OCI-M2 (cell line): Measurements from ENCODE around the gene TENM3.

Experiments used
- DNase-seq: peaks from one replicate; lab custom pipeline; 2025; ENCODE audit not compliant: unreplicated experiment; lab: John Stamatoyannopoulos, UW

Gene TENM3

DNA sequence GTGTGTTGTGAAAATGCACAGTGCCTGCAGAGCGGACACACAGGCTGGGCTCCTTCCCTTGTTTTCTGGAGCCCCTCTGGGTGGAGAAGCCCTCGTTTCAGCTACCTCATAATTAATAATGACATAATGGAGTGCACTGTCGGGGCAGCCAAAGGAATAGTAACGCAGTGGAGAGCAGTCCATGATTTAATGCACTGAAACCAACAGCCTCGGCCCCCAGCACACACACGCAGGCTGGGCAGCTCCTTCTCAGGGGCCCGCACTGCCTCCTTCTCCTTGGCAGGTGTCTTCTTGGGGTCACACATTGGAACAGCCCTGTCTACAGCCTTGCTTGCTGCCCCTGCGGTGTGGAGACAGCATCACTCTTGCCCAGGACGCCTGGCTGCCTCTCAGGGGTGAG lies 584.8 kb downstream of the TENM3 start:
- no peak for DNase-seq

DNA sequence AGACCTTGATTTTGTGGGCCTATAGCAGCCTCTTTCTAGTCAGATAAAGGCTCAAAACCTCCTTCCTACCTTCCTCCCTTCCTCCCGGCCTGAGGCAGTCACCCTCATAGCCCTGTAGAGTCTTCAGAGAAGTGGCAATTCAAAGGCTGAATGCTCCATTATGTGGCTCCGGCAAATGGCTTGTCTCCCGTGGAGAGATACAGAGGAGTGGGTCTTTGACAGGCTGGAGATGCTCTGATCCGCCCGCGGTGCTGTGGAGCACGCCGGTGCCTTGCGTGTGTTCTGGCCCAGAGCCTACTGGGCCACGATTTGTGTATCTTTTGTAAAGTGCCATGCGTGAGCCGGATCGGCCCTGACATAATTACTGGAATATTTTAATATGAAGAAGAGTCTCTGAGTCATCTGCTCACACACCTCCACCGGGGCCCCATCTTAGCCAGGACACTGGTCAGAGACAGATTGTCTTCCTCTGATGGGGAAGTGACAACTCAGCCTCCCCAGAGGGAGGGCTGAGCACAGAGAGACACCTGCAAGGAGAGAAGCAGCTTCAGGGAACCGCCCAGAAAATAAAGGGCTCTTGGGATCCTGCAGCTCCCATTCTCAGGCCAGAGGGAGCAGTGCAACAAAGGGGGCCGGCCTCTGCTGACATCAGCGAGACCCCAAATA lies 585.3 kb downstream of the TENM3 start:
- no peak for DNase-seq

DNA sequence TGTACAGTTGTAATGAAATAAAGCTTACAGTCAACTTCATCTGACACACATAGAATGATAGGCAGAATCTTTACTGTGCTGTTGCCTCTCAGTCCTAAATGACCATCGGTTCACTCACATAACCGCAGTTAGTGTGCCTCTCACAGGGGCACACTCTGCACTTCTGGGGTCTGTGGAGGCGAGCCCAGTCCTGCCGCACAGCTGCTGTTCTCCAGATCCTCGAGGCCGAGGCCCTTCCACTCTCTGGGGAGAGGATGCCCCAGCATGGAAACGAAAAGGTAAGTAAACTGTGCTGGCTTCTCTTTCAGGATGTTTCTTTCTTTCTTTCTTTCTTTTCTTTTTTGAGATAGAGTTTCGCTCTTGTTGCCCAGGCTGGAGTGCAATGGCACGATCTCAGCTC lies 586.0 kb downstream of the TENM3 start:
- no peak for DNase-seq

DNA sequence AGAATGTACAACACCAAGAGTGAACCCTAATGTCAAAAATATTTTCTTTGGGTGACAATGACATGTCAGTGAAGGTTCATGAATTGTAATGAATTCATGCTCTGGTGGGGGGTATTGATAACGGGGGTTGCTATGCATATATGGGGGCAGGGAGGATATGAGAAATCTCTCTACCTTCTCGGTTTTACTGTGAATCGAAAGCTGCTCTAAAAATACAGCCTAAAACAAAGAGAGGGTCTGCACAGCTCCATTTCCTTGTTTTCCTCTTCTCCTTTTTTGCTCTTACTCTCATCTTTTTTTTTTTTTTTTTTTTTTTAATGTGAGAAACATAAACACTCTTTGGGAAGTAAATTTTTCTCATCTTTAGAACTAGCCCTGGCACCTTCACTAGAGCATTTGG lies 588.2 kb downstream of the TENM3 start:
- no peak for DNase-seq

DNA sequence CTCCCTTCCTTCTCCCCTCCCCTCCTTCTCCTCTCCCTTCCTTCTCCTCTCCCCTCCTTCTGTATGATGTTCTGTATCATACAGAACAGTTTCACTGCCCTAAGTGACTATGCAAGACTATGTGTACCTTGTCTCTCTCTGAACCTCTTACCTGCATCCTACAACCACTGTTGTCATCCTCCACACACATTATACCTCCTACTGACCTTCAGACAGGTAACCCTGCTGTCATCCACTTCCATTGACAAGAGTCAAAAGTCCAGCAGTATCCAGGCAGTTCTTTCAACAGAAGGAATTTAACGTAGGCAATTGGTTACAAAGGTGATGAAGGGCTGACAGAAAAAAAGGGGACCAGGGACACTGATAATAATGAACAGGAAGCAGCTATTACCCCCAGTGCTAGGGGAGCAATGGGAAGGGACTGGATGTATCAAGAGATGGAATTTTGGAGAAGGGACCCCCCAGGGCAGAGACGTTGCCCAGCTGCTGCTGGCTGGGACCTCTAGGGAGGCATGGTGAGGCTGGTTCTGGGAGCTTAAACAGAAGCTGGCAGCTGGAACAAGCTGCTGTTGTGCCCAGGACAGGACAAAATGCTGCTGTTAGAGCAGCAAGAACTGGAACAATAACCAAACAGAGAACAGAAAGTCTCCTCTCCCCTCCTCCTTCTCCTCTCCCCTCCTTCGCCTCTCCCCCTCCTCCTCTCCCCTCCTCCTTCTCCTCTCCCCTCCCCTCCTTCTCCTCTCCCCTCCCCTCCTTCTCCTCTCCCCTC lies 589.3 kb downstream of the TENM3 start:
- DNase-seq: no peak

DNA sequence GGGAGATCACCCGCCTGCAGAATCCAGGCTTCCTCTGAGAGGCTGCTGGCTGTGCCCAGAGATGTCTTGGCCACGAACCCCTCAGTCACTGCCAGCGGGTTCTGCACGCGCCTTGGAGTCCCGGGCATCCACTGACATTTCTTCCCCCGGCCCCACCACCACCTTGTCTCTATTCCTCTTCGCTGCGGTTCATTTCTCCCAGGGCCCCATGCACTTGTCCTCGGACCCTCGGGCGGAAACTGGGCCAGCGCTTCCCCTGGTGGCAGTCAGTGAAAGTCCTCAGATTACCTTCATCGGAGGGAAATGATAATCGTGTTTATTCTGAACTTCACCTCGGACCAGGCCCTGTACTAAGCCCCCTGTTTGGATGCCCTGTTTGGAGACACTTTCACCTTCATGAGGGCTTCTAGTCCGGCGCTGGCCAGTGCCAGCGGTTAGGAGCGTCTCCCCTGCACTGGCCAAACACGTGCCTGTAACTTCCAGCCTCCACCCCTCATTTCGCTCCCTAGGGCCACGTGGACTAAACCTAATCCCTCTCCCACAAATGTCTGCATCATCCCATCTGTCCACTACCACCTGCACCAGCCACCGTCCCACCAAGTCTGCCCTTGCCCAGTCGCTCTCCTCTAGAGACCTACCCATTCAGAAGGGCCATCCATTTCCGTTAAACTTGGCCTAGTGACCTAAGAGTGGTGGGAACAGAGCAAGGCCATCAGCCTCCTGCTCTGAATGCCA lies 592.0 kb downstream of the TENM3 start:
- DNase-seq: no peak

DNA sequence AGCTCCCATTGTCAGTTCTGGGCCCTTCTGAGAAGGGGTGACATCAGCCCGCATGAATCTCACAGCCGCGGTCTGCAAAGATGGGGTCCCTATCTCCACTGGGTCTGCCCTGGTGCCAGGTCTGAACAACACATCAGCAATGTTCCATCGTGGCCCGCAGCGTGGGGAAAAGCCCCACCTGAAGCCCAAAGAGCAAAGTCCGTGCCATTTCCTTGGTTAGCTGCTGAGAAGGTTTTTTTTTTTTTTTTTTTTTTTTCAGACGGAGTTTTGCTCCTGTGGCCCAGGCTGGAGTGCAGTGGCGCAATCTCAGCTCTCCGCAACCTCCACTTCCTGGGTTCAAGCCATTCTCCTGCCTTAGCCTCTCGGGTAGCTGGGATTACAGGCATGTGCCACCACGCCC lies 594.6 kb downstream of the TENM3 start:
- DNase-seq: no peak

DNA sequence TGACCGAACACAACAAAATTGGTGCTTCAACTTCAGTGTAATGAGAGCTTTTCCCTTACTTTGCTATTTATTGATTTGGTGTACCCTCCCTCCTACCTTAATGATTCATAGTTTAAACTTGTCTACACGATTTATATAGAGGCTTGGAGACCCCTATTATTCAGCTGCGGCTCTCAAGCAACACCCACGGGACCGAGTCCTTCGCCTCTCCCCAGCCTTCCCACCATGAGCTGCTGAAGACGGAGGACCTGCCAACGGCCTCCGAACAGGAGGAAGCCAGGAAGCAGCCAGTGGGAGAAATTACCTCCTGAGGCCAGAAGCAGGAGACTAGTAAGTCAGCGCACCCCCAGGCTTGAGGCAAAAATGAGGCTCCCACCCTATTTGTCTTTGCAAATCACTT lies 595.3 kb downstream of the TENM3 start:
- no peak for DNase-seq

DNA sequence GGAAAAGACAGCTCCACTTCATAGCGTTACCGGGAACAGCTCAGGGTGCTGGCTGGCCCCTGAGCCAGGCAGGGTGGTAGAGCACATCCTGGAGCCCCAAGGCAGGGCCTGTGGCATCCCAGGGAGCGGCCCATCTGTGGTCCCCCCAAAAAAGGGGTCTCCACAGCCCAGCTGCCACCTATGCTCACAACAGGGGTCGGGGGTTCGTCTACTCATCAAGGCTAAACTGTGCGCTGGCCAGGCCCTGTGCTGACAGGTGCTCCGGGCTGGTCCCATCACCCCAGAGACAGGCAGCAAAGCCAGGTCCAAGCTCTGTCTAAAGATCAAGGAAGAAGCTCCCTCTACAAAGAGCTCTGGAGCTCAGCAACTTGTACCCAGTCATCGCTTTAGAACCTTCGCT lies 596.1 kb downstream of the TENM3 start:
- DNase-seq: no peak

DNA sequence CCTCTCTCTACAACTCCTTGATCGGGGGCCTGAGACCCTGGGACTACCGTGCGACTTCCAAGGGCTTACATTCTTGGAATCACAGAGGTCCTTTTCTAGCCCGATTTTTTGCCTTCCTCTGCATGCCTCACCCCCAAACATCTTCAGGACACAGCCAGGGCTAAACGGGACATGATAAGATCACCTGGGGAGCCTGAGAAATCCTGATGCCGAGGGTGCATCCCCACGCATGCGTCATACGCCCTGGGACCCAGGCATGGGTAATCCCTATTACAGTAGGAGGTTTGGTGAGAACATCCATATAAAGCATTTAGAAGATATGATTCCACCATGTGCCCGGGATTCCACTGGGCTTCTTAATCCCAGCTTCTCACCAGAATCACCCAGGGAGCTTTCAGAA lies 596.9 kb downstream of the TENM3 start:
- no peak for DNase-seq

DNA sequence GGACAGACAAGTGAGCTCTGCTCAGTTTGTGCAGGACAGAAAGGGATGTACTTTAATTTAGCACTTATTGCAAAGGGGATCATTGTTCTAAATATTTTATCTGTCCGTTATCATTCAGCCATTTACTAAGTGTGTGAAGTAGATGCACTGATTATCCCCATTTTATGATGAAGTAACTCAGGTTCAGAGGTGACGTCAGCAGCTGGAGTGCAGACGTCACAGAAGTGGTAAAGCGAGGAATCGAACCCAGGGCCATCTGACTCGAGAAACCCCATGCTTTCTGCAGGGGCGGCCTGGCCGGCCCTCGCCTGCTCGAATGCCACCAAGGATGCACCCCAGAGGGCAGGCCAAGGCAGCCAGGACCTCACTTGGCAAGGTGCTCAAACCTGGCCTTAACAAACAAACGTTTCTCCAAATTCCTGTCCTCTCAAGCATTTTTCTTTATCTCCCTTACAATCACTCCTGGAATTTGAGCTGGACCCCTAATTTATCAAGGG lies 599.0 kb downstream of the TENM3 start:
- no peak for DNase-seq

DNA sequence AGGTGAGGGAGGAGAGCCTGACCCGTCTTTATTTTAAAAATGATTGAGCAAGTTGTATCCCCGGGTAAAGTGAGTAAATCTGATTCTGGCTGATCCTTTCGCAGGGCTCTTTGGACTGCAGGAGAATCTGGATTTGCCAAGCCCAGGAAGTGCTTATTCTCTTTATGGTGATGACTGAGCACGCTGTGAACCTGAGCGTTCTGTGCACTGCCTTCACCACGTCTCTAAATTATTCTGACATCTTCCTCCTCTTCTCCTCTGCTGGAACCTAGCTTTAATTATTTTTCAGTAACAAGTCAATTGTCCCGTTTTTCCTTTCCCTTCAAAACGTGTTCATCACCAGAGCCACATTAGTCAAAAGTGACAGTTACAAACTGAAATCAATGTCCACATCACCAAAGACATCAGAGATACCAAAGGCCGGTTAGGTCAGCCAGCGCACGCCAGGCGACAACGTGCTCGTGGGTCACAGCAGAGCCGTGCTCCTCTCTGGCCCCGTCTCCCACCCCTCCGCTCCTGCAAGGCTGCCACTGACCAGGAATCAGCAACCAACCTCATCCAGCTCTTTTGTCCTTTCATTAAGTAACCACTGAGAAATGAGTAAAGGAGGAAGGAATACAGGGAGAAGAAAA lies 599.7 kb downstream of the TENM3 start:
- no peak for DNase-seq

DNA sequence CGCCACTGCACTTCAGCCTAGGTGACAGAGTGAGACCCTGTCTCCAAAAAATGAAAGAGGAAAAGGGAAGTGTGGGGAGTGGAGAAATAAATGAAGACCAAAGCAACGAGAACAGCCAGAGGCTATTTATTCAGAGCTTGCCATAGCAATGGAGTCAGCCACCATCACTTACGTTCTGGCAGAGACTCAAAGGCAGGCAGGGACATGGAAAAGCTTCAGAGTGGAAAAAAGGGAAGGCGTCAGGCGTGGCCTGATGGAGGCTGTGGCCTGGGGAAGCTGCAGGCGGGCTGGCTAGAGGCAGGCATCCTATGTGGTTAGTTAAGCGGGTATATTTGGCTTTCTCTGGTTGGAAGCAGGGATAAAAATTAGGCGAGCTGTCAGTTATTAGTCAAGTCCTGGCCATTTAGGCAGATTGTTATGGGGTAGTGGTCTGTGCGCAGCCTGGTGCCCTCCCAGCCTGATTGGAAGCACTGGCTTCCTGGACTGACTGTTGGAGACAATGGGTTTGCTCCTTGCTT lies 600.7 kb downstream of the TENM3 start:
- no peak for DNase-seq

DNA sequence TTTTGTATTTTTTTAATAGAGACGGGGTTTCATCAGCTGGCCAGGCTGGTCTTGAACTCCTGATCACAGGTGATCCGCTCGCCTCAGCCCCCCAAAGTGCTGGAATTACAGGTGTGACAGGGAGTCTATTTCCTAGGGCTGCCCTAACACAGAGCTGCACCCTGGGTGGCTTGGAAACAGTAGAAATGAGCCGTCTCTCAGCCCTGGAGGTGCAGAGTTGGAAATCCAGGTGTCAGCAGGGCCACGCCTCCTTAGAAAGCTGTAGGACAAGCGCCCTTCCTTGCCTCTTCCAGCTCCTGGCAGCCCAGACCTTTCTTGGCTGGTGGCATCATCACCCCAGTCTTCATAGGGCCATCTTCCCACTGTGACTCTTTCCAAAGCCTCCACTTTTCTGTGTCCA lies 602.4 kb downstream of the TENM3 start:
- no peak for DNase-seq

DNA sequence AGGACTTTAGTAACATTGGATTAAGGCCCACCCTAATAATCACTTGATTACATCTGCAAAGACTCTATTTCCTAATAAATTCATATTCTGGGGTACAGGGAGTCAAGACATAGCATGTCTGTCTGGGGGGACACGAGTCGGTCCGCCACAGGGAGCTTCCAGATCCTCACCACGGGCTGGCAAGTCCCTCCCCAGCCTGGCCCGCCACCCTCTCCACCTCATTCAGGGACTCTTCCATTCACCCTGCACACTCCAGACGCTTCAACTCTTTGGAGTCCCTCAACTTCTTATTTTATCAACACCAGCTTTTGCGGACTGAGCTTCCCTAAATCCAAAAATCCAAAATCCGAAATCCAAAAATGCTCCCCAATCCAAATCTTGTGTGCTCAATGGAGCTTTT lies 602.8 kb downstream of the TENM3 start:
- DNase-seq: no peak

DNA sequence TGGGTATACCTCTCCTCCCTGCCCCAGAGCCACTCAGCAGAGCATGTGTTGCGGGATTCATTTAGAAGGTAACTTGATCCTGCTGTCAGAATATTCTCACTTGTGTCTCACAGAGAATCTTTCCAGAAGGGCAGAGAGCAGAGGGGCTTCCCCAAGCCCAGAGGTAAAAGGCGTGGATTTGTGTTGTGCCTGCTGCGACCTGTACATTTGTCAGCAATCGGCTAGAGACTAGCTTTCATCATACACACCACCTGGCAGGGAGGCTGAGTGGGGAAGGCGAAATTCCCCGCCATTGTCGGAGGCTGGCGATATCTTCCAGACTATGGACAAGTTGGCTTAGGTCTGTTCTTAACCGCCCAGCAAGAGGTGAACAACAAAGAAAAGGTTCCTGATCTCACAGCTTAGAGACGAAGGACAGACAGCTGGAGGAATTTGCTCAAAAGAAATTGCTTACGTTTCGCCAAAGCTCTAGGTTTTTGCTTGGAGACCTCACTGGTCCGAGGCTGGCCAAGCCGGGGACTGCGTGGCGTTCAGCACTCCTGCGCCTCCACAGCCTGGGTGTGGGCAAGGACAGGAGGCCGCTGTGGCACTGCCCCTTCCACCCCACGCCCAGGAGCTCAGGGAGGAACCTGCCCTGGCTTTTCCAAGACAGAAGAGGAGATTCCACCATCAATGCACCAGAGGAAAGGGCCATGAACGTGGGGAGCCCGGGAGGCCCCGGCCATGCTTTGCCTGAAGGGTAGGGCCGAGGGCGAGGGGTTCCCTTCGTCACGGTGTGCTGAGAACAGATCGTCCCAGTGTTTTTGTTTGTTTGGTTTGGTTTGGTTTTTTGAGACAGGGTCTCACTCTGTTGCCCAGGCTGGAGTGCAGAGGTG lies 604.6 kb downstream of the TENM3 start:
- no peak for DNase-seq

DNA sequence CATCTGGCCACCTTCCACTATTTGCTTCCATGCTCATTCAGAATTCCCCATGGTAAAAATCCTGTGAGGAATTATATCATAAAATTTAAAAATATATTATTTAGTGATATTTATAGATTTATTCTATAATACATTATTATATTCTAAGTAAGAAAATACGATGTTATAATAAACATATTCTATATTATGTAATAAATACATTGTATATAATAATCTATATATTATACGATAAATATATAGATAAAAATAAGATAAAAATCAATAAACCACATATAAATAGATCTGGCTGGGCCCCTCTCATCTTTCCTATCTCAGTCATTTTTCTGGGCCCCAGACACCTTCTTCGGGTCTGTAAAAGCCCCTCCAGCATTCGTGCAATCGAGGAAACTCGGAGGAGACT lies 605.5 kb downstream of the TENM3 start:
- no peak for DNase-seq
